SK-N-SH treated with all-trans-retinoic acid at 6 μM for 48 hours (cell line): ENCODE results near the gene ARHGAP24.

Experiments
- ATAC-seq: fragments of 200-7000 bp; cut with Tn5 transposase; 3 replicates; pipeline ENCODE4 v1.9.1; 2020; ENCODE audit warnings: mild to moderate bottlenecking, moderate library complexity
- ARNTL ChIP-seq: fragments of 450-650 bp; formaldehyde crosslinking; IDR thresholded peaks from 2 replicates; pipeline ENCODE4 v1.5.0; 2020; ENCODE audit warnings: low read depth, mild to moderate bottlenecking, moderate library complexity, borderline replicate concordance
- BACH2 ChIP-seq: fragments of 250-450 bp; sonication (Bioruptor Pico); IDR thresholded peaks from 2 replicates; pipeline ENCODE4 v1.9.0; 2021; ENCODE audit warnings: mild to moderate bottlenecking, borderline replicate concordance
- CREB5 ChIP-seq: fragments of 250-450 bp; sonication (Bioruptor Pico); IDR thresholded peaks from 2 replicates; pipeline ENCODE4 v1.5.1; 2020; ENCODE audit warnings: low read depth, mild to moderate bottlenecking, moderate library complexity
- CSRNP3 ChIP-seq: fragments of 250-450 bp; sonication (Bioruptor Pico); IDR thresholded peaks from 2 replicates; pipeline ENCODE4 v1.5.1; 2021; ENCODE audit warnings: mild to moderate bottlenecking, moderate library complexity
- ESRRG ChIP-seq: fragments of 250-450 bp; sonication (Bioruptor Pico); IDR thresholded peaks from 2 replicates; pipeline ENCODE4 v1.6.1; 2021; ENCODE audit warnings: mild to moderate bottlenecking
- GLIS3 ChIP-seq: fragments of 250-450 bp; sonication (Bioruptor Pico); IDR thresholded peaks from 2 replicates; pipeline ENCODE4 v1.5.0; 2020; ENCODE audit warnings: mild to moderate bottlenecking, moderate library complexity
- OSR1 ChIP-seq: fragments of 250-450 bp; sonication (Bioruptor Pico); IDR thresholded peaks from 2 replicates; pipeline ENCODE4 v1.8.0; 2022; ENCODE audit warnings: moderate library complexity, mild to moderate bottlenecking, inconsistent platforms
- PATZ1 ChIP-seq: fragments of 250-450 bp; sonication (Bioruptor Pico); IDR thresholded peaks from 2 replicates; pipeline ENCODE4 v1.8.0; 2020; ENCODE audit warnings: mild to moderate bottlenecking, moderate library complexity, borderline replicate concordance
- POU6F1 ChIP-seq: fragments of 250-450 bp; sonication (Bioruptor Pico); IDR thresholded peaks from 2 replicates; pipeline ENCODE4 v1.8.0; 2021; ENCODE audit warnings: low read depth, mild to moderate bottlenecking, moderate library complexity, borderline replicate concordance
- PPARA ChIP-seq: fragments of 250-450 bp; sonication (Bioruptor Pico); IDR thresholded peaks from 2 replicates; pipeline ENCODE4 v1.5.0; 2020; ENCODE audit warnings: mild to moderate bottlenecking, borderline replicate concordance
- RARB ChIP-seq: fragments of 250-450 bp; sonication (Bioruptor Pico); IDR thresholded peaks from 2 replicates; pipeline ENCODE4 v1.8.0; 2021; ENCODE audit warnings: mild to moderate bottlenecking, moderate library complexity
- SNAI2 ChIP-seq: fragments of 250-450 bp; sonication (Bioruptor Pico); IDR thresholded peaks from 2 replicates; pipeline ENCODE4 v1.5.0; 2020; ENCODE audit warnings: mild to moderate bottlenecking, moderate library complexity
- TCF4 ChIP-seq: fragments of 250-450 bp; sonication (Bioruptor Pico); IDR thresholded peaks from 2 replicates; pipeline ENCODE4 v1.8.0; 2021; ENCODE audit warnings: mild to moderate bottlenecking, moderate library complexity, borderline replicate concordance
- TOX ChIP-seq: fragments of 250-450 bp; sonication (Bioruptor Pico); IDR thresholded peaks from 2 replicates; pipeline ENCODE4 v1.8.0; 2021; ENCODE audit warnings: mild to moderate bottlenecking, moderate library complexity, borderline replicate concordance
- TSHZ2 ChIP-seq: fragments of 250-450 bp; sonication (Bioruptor Pico); IDR thresholded peaks from 2 replicates; pipeline ENCODE4 v1.5.0; 2020; ENCODE audit warnings: mild to moderate bottlenecking, moderate library complexity
- ZC3H10 ChIP-seq: fragments of 250-450 bp; sonication (Bioruptor Pico); IDR thresholded peaks from 2 replicates; pipeline ENCODE4 v1.5.1; 2021; ENCODE audit warnings: mild to moderate bottlenecking, moderate library complexity
- ZFP3 ChIP-seq: fragments of 250-450 bp; sonication (Bioruptor Pico); IDR thresholded peaks from 2 replicates; pipeline ENCODE4 v1.5.0; 2020; ENCODE audit warnings: mild to moderate bottlenecking, moderate library complexity
- ZFP30 ChIP-seq: fragments of 450-650 bp; formaldehyde crosslinking; IDR thresholded peaks from 2 replicates; pipeline ENCODE4 v1.5.0; 2022; ENCODE audit warnings: mild to moderate bottlenecking, moderate library complexity
- ZNF565 ChIP-seq: fragments of 450-650 bp; formaldehyde crosslinking; conservative IDR thresholded peaks from 2 replicates; pipeline ENCODE4 v1.5.0; 2020; ENCODE audit warnings: low read depth, mild to moderate bottlenecking, moderate library complexity
- ZNF8 ChIP-seq: fragments of 450-650 bp; formaldehyde crosslinking; IDR thresholded peaks from 2 replicates; pipeline ENCODE4 v1.5.0; 2020; ENCODE audit warnings: mild to moderate bottlenecking, moderate library complexity

ARHGAP24 gene

GRCh38 chr4:86035688-86036087 is 560.7 kb downstream of the ARHGAP24 start:
- TF ChIP-seq CSRNP3 (CRISPR knock-in tag) (no peak), TCF4 (no peak), GLIS3 (CRISPR knock-in tag) (no peak), TOX (CRISPR knock-in tag) (no peak), RARB (CRISPR knock-in tag) (no peak), BACH2 (CRISPR knock-in tag) (no peak), PPARA (CRISPR knock-in tag) (no peak), OSR1 (CRISPR knock-in tag) (no peak), POU6F1 (no peak), ESRRG (CRISPR knock-in tag) (no peak), ARNTL (no peak), PATZ1 (CRISPR knock-in tag) (no peak), ZNF565 (no peak), CREB5 (CRISPR knock-in tag) (no peak)
- no peak for ATAC-seq

GRCh38 chr4:86036736-86037135 is 561.8 kb downstream of the ARHGAP24 start:
- TF ChIP-seq ZFP3 (CRISPR knock-in tag) (no peak), OSR1 (CRISPR knock-in tag) (no peak), ZFP30 (CRISPR knock-in tag) (no peak), ZNF565 (no peak), TOX (CRISPR knock-in tag) (no peak), ARNTL (no peak), TSHZ2 (no peak), CSRNP3 (CRISPR knock-in tag) (no peak), POU6F1 (no peak), SNAI2 (no peak), ZC3H10 (CRISPR knock-in tag) (no peak), ZNF8 (CRISPR knock-in tag) (no peak)
- no peak; the same call in 2 of the 3 replicates for ATAC-seq
